Bronchial epithelial cell (primary cell): ENCODE measurements around the gene KAZN. TPM values are rescaled to one million over a fixed set of nuclear protein-coding genes. Genes with fewer than 3 reads are reported as not detected.

Experiments used
- DNase-seq: peaks from one replicate; pipeline ENCODE4 v3.0.0-alpha.2; 2010; ENCODE audit warnings: low read depth
- FAIRE-seq: peaks from 2 replicates; lab custom pipeline; 2011; peaks lifted over from hg19 to GRCh38; lab: Jason Lieb, UNC
- H3K27me3 ChIP-seq: 2 replicates; pipeline ENCODE4 v1.5.1; 2011; ENCODE audit warnings: low read length; ENCODE audit not compliant: control insufficient read depth, insufficient read depth
- H3K36me3 ChIP-seq: 2 replicates; pipeline ENCODE4 v1.5.1; 2011; ENCODE audit warnings: low read length; ENCODE audit not compliant: control insufficient read depth, insufficient read depth
- H3K4me3 ChIP-seq: 2 replicates; pipeline ENCODE4 v1.5.1; 2011; ENCODE audit warnings: mild to moderate bottlenecking, low read depth, low read length, control low read depth
- total RNA-seq: library from RNA; depleted of rRNA; stranded (reverse); fragments of >200 nt; gene quantifications from 2 replicates; pipeline ENCODE4 v1.2.1, GENCODE V29; 2014
- TF ChIP-seq, protein P1 (sequence below): IDR thresholded peaks from 2 replicates; pipeline ENCODE4 v1.5.1; 2011; ENCODE audit warnings: mild to moderate bottlenecking, moderate library complexity, low read length, control low read depth, inconsistent platforms; ENCODE audit not compliant: insufficient read depth, severe bottlenecking

KAZN gene
- total RNA-seq, 1 donor from 2014 or later: 4.7 TPM

DNA sequence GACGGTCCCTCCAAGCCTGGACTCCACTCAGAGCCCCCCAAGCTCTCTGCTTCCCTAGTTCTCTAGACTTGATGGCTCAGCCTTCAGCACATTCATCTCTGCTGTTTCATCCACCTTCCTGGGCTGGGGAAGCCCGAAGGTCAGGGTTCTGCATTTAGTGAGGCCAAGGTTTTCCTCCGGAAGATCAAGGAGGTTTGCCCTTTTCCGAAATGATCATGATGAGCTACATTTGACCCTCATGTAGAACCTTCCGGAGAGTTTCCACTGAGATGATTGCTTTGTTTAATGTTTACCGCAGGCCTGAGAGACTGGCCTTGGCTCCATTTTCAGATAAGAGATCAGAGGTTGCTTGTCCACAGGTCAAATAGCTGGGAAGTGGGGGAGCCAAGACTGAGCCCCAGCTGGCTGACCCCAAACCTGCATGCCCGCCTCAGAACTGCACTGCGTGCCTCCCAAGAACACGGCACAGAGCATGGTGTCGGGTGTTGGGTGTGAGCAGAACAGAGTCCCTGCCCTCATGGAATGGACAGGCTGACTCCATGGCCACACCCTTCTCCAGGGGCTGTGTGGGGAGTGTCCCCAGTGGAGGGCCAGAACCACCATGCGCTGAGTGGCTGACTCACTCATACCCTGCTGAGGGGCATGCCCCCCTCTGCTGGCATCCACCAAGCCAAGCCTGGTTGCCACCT, 354.3 kb downstream of the KAZN start:
- no peak overlapping the region for H3K4me3 ChIP-seq
- TF ChIP-seq, protein P1, sequence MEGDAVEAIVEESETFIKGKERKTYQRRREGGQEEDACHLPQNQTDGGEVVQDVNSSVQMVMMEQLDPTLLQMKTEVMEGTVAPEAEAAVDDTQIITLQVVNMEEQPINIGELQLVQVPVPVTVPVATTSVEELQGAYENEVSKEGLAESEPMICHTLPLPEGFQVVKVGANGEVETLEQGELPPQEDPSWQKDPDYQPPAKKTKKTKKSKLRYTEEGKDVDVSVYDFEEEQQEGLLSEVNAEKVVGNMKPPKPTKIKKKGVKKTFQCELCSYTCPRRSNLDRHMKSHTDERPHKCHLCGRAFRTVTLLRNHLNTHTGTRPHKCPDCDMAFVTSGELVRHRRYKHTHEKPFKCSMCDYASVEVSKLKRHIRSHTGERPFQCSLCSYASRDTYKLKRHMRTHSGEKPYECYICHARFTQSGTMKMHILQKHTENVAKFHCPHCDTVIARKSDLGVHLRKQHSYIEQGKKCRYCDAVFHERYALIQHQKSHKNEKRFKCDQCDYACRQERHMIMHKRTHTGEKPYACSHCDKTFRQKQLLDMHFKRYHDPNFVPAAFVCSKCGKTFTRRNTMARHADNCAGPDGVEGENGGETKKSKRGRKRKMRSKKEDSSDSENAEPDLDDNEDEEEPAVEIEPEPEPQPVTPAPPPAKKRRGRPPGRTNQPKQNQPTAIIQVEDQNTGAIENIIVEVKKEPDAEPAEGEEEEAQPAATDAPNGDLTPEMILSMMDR: no peak
- DNase-seq (no peak), FAIRE-seq (peak; percentile 58)
- no peaks in the 10 kb centered on the region for H3K36me3 ChIP-seq
- H3K27me3 ChIP-seq: no peaks in the 10 kb centered on the region

DNA sequence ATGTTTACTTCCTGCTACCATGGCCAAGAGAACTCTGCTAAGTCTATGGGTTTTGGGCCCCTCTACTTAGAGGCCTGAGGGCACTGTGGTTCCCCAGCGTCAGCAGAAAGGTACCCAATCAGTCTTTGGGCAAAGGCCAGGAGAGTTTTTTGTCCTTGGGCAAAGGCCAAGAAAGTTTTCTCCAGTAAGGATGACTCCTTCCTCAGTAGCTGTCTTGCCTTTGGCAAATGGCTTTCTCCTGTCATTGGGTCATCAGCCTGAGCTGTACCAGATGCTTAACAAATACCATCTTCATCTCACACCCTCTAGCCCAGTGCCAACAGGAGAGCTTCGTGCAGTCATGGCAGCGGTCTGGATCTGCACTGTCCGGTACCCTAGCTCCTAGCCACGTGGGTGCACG, 355.7 kb downstream of the KAZN start:
- FAIRE-seq: peak; percentile 47

DNA sequence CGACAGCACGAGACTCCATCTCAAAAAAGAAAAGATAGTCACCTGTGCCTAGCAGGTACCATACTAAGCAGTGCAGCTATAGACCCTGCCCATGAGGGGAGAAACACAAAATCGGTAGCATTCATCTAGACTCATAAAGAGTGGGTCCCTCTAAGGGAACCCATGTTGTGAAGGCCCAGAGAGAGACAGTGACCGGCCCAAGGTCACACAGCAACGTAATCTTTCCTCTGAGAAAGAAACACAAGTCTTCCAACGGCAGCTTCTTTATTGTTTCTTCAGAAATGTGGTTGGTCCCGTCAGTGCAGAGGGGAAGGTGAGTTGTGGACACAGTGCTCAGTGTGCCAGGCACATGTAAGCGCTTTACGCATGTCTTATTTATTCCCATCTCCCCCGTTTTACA, 356.4 kb downstream of the KAZN start:
- peak; percentile 83 for FAIRE-seq
- no peak for DNase-seq
- TF ChIP-seq, protein P1: no peak
- Histone ChIP-seq H3K4me3 (no peak overlapping the region), H3K27me3 (no peaks in the 10 kb centered on the region), H3K36me3 (no peaks in the 10 kb centered on the region)

More for the DNA sequence above, 355.7 kb downstream of the KAZN start:
- TF ChIP-seq, protein P1: no peak
- DNase-seq: peak; percentile 47
- H3K4me3 ChIP-seq: no peak overlapping the region
- H3K27me3 ChIP-seq: no peaks in the 10 kb centered on the region
- H3K36me3 ChIP-seq: no peaks in the 10 kb centered on the region

DNA sequence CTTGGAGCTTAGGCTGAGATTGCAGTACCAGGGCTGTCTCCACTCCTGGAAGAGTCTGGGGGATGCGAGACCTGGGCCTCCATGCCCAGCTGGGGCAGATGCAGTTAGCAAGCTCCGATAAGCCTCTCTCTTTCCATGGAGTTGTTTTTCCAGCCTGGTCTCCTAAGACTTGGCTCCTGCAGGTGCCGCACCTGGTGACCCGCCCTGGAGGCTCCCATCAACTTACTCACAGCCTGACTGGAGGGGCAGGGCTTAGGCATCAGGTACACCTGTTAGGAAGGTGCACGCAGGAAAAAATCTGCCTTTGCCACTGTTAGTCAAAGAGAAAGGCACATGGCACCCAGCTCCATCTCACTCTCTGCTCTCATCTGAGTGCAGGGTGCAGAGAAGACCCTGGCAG, 356.9 kb downstream of the KAZN start:
- no peak overlapping the region for H3K4me3 ChIP-seq
- DNase-seq (peak; percentile 28), FAIRE-seq (peak; percentile 50)
- TF ChIP-seq, protein P1: no peak
- H3K36me3 ChIP-seq: no peaks in the 10 kb centered on the region
- no peaks in the 10 kb centered on the region for H3K27me3 ChIP-seq

DNA sequence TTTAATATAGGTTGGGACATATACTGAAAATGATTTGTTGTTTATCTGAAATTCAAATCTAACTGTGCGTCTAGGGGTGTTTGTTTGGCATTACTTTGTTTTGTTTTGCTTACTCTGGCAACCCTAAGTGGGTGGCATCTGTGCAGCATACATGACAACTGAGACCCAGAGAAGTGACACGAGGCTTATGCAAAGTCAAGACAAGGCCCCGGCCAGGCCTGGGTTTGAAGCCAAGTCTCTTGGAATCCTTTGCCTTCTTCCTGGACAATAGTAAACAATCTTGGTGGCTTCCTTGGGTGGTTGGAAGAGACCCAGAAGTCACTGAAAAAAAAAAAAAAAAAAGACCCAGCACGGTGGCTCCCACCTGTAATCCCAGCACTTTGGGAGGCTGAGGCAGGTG, 357.5 kb downstream of the KAZN start:
- no peak overlapping the region for H3K4me3 ChIP-seq
- FAIRE-seq: no peak

More for the DNA sequence above, 357.5 kb downstream of the KAZN start:
- TF ChIP-seq, protein P1: no peak
- Histone ChIP-seq H3K36me3 (peaks cover 2% of the 10 kb centered on the region), H3K27me3 (no peaks in the 10 kb centered on the region)
- DNase-seq: no peak
